ENCODE measurements around the gene PRMT1.
"Not testable (repeated sequence)": the region's sequence is repeated elsewhere in the genome, so short reads cannot be mapped to it uniquely, and the experiment has no call there.

GRCh38 chr19:49719420-49719819 is 42.3 kb downstream of the PRMT1 start:
- TF ChIP-seq CTCF (IDR thresholded peaks at IDR 0.05); EZH2 (IDR thresholded peaks at IDR 0.05; ENCODE audit: borderline replicate concordance, insufficient read depth, low read depth, low read length, poor library complexity, severe bottlenecking): not testable (repeated sequence)

Measured in B cell (primary cell).